ENCODE results near the gene SNRNP35.
A peak's percentile ranks its signal among the peaks of the same experiment; 100 is the strongest.
"Not testable (repeated sequence)": the region's sequence is repeated elsewhere in the genome, so short reads cannot be mapped to it uniquely, and the experiment has no call there.

SNRNP35 gene, protein sequence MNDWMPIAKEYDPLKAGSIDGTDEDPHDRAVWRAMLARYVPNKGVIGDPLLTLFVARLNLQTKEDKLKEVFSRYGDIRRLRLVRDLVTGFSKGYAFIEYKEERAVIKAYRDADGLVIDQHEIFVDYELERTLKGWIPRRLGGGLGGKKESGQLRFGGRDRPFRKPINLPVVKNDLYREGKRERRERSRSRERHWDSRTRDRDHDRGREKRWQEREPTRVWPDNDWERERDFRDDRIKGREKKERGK

DNA sequence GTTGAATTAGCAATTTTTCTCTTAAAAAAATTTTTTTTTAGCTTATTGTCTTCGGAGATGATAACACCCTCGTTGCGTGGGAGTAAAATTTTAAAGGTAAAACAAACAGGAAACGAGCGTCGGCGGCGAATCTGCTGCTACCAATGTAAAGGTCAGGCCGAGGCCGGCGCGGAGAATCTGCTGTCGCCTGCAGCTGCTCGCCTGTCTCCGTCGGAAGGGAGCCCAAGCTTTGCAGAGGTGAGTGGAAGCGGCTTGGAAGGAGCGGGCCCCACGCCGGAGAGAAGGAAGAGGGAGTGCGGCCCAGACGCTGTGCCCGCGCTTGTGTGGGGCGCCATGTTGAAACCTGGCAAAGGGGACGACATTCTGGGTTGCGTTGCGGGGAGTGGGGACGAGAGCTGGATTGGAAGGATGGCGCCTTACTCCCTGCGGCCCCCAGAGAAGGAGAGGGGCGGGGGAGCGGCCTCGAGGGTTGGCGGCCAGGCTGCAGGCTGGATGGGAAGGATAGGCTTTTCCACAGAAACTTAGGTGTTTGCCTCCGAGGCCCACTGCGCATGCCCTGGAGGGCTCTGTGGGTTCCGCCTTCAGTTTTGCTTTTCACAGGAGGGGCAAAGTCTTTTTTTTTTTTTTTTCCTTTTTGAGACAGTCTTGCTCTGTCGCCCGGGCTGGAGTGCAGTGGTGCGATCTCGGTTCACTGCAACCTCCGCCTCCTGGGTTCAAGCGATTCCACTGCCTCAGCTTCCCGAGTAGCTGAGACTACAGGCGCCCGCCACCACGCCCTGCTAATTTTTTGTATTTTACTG is at the start of gene SNRNP35:
TSS of gene SNRNP35 (plus strand) at position 160 of the 800 bp plus-strand sequence. CDS start 7,402 bp downstream, outside the sequence.
- DNase-seq = peak; percentile 82

DNA sequence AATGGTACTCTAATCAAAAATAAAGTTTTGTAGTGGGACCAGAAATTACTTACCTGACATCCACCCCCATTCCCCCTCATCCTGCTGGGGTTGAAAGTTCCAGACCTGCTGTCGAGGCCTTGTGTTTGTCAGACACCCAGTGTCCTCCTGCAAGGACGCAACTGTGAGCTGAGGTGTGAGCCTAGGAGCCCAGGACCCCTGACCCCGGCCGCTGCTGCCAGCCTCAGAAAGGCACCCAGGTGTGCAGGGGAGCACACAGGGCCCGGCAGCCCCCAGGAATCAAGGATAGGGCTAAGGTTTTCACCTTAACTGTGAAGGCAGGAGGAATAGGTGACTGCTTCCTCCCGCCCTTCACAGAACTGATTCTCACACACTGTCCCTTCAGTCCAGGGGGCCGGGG is 49.3 kb upstream of the SNRNP35 start:
- not testable (repeated sequence) for DNase-seq

DNA sequence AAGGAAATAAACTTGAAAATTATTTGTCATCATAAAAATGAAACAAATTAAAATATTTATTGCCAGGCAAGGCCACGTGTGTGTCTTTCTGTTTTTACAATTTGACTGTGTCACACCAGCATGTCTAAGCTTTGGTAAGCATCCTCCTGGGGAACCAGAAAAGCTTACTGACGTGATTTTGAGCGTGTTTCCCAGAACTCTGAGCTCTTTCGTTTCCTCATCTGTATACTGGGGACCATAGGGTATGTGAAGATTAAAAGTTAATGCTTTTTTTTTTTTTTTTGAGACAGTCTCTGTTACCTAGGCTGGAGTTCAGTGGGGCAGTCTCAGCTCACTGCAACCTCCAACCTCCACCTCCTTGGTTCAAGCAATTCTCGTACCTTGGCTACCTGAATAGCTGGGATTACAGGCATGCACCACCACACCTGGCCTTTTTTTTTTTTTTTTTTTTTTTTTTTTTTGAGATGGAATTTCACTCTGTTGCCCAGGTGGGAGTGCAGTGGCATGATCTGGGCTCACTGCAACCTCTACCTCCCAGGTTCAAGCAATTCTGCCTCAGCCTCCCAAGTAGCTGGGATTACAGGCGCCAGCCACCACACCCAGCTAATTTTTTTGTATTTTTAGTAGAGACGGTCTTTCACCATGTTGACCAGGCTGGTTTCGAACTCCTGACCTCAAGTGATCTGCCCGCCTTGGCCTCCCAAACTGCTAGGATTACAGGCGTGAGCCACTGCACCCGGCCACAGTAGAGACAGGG is 48.5 kb upstream of the SNRNP35 start:
- not testable (repeated sequence) for DNase-seq

DNA sequence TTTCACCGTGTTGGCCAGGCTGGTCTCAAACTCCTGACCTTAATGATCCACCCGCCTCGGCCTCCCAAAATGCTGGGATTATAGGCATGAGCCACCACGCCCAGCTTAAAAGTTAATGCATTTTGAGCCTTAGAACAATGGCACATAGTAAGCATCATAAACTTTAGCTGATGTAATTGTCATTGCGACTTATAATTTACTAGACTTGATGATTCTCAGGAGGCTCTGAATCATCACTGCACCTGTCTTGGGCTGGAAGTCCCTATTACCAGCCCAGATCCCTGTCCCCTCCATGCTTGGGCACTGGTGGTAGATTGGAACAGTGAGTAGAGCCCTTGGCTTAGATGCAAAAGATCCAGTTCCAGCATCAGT is 47.9 kb upstream of the SNRNP35 start:
- DNase-seq = no peak

DNA sequence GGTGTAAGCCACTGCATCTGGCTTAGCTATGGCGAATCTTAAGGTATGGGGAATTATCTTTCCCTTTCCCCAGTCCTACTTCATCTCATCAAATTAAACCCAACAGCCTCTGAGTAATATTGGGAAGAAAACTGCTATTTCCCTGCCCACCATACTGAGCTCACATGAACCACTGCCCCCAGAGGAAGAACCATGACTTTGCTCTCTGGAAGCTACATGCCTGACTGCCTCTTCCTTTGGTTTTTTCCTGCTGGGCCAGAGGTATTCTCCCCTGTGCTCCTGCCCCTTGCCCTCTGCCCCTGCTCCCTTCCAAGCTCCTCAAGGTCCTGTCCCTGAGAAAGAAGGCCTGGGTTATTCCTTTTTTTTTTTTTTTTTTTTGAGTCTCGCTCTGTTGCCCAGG is 36.6 kb upstream of the SNRNP35 start:
- DNase-seq = no peak

DNA sequence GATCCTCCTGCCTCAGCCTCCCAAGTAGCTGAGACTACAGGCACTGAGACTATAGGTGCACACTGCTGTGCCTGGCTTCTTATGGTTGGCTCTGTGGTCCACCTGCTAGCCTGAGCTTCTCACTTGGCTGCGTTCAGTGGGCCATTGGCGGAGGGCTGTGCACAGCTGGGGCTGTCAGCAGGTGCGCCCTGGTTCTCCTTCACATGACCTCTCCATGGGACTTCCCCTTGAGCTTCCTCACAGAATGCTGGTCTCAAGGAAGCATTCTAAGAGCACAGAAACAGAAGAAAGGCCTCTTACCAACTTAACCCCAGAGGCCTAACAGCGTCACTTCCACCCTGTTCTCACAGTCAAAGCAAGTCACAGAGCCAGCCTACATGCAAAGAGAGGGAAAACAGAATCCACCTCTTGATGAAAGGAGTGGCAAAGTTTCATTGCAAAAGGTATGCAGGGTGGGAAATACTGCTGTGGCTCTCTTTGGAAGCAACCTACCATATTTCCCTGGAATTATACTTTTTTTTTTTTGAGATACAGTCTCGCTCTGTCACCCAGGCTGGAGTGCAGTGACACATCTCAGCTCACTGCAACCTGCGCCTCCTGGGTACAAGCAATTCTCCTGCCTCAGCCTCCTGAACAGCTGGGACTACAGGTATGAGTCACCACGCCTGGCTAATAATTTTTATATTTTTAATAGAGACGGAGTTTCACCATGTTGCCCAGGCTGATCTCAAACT is 30.7 kb upstream of the SNRNP35 start:
- DNase-seq = peak; percentile 32

DNA sequence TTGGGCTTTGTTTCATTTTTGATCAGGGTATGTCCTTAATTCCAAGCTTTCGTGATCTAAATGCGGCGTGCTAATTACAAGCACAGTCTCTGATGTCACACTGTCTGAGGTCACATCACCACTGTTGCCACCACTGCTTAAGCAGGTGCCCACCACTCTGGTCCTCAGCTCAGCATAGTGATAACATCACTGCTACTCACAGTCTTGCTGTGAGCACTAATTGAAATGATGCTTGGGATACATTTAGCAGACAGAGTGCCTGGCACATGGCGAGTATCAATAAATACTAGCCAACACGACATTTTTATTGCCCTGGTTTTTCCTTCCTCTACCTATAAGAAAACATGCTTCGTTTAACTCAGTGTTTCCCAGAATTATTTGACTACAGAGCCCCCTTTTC is 29.3 kb upstream of the SNRNP35 start:
- no peak for DNase-seq

DNA sequence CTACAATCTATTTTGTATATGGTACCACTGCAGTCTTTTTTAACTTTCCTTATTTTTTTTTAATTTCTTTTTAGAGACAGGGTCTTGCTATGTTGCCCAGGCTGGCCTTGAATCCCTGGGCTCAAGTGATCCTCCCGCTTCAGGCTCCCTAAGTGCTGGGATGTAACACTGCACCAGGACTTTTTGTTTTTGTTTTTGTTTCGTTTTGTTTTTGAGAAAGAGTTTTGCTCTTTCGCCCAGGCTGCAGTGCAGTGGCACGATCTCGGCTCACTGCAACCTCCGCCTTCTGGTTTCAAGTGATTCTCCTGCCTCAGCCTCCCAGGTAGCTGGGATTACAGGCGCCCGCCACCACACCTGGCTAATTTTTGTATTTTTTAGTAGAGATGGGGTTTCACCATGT is 28.8 kb upstream of the SNRNP35 start:
- not testable (repeated sequence) for DNase-seq

DNA sequence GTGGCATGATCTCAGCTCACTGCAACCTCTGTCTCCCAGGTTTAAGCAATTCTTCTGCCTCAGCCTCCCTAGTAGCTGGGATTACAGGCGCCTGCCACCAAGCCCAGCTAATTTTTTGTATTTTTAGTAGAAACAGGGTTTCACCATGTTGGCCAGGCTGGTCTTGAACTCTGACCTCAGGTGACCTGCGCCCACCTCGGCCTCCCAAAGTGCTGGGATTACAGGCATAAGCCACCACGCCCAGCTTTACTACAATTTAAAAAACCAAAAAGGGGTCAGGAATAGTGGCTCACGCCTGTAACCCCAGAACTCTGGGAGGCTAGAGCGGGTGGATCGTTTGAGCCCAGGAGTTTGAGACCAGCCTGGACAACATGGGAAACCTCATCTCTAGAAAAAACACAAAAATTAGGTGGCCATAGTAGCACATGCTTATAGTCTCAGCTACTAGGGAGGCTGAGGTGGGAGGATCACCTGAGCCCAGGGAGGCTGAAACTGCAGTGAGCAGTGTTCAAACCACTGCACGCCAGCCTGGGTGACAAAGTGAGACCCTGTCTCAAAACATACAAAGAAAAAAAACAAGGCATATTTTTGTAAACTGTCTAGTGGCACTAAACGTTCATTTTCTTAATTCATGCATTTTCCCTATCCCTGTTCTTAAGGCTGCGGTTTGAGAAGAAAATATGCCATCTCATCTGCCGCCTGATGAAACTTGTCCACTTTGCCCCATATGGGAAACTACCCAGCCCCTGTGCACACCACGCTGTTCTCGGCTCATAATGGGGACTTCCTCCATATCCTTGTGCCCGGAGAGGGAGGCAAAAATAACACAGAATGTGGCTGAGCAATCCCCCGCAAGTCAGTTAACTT is 25.8 kb upstream of the SNRNP35 start:
- peak; percentile 41 for DNase-seq

DNA sequence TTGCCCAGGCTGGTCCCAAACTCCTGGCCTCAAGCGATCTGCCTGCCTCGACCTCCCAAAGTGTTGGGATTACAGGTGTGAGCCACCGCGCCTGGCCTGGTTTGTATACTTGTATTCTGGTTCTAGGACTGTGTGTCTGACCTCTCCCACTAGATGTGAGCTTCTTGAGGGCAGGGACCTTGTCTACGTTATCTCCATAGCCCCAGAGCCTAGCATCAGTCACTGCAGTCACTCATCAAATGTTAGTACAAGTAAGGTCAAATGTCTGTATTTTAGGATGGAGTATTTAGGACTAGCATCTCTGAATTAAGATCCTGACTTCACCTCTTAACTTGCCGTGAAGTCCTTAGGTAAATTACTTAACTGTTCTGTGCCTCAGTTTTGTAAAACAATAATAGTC is 24.3 kb upstream of the SNRNP35 start:
- DNase-seq = no peak

DNA sequence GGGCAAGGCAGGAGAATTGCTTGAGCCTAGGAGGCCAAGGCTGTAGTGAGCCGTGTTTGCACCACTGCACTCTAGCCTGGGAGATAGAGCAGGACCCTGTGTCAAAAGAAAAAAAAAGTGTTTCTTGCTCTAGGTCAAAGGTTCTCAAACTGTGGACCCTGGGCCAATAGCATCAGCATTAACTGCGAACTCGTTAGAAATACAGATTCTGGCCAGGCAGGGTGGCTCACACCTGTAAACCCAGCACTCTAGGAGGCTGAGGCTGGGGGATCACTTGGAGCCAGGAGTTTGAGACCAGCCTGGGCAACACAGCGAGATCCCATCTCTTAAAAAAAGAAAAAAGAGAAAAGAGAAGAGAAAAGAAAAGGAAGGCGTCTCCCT is 22.3 kb upstream of the SNRNP35 start:
- no peak for DNase-seq

DNA sequence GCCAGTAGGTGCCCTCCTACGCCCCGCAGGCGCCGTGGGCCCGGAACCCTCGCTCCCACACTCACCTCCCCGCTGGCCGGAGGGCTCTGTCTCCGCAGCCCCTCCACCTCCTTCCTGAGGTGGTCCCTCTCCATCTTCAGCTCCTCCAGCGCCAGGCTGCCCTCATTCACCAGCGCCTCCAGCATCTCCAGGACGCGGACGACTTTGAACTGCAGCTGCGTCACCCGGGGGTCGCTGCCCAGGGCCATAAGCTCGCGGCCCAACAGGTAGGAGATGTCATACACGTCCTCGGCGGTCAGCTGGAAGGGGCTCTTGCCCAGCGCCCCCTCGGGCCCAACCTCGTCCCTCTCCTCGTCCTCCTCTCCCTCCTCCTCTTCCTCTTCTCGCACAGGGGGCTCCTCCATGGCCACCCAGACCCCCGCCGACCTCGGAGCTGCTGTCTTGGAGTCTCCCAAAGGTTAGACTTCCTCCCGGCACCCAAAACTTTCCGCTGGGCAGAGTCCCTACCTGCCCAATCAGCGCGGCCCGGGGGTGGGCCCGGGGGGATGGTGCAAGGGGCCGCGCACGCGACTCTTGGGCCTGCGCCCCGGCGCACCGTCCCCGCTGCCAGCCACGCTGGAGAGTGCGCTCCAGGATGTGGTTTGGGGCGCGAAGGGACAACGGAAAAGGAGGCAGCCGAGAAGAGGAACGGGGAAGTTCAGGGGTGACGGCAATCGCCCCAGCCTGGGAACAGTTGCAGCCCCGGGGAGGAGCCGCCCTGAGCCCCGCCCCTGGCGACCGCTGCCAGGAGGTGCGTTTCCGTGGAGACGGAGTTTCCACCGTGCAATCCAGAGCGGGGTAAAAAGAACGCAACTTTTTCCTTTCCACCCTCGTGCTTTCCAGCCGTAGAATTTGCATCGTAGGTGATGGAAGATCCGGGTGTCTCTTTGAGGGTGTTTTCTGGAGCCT is 21.6 kb upstream of the SNRNP35 start, which contains the start of gene RILPL2:
TSS of gene RILPL2 (minus strand) at position 668 of the 948 bp plus-strand sequence. CDS start at position 404, 264 bp downstream.
- peak; percentile 93 for DNase-seq

DNA sequence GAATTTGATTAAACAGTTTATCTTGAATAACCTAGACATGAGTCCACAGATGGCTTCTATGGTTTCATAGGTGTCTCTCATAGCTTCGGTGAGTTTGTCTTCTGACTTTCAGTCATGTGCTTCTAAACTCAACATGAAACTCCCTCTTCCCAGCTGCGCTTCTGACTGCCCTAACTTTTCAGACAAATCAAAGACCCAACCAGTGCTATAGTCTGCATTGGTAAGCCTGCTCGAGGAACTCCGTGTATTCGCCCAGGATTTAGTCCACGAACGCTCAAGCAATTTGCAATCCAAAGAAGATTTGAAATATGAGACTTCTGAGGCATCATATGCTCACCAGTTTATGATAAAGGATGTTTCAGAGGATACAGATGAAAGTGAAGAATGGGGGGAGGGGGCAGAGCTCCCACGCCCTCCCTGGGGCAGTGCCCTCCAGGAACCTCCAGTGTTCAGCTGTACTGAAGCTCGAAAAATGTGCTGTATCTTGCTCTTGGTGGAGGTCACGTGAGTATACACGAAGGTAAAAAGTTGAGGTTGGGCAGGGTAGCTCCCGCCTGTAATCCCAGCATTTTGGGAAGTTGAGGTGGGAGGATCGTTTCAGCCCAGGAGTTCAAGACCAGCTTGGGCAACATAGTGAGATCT is 16.3 kb upstream of the SNRNP35 start:
- DNase-seq = no peak

DNA sequence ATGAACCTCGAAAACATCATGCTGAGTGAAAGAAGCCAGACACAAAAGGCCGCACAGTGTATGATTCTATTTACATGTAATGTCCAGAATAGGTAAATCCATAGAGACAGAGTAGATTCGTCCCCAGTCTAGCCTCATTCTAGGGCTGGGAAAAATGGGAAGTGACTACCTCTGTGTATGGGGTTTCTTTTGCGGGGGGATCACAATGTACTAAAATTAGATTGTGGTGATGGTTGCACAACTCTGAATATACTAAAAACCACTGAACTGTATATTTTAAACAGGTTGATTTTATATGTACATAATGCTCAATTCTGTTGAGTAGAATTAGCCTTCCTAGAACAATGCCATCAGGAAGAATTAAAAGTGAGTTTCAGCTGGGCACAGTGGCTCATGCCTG is 15.2 kb upstream of the SNRNP35 start:
- no peak for DNase-seq

DNA sequence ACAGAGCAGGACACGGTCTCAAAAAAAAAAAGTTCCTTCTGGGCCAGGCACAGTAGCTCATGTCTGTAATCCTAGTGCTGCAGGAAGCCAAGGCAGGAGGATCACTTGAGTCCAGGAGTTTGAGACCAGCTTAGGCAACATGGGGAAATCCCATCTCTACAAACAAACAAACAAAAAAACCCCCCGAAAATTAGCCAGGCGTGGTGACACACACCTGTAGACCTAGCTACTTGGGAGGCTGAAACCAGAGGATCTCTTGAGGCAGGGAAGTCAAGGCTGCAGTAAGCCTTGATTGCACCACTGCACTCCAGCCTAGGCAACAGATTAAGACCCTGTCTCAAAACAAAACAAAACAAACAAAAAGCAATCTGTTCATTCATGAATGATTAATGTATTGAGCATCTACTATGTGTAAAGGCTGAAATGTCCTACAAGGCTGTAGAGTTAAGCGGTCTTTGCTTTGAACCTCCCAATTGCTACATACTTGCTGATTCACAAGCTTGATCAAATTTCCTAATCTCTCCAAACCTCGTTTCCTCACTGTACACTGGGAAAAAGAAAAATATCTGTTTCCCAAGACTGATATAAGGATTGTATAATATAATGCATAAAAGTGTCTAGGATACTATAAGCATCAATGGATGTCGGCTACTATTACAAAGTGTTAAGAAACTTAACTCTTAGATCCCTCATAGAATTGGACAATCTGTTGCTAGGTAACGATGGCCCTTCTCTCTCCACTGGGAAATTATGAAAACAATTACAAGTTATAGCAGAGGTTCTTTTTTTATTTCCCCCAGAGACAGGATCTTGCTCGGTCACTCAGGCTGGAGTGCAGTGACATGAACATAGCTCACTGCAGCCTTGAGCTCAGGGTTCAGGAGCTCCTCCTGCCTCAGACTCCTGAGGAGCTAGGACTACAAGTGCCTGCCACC is 13.6 kb upstream of the SNRNP35 start:
- DNase-seq = no peak

DNA sequence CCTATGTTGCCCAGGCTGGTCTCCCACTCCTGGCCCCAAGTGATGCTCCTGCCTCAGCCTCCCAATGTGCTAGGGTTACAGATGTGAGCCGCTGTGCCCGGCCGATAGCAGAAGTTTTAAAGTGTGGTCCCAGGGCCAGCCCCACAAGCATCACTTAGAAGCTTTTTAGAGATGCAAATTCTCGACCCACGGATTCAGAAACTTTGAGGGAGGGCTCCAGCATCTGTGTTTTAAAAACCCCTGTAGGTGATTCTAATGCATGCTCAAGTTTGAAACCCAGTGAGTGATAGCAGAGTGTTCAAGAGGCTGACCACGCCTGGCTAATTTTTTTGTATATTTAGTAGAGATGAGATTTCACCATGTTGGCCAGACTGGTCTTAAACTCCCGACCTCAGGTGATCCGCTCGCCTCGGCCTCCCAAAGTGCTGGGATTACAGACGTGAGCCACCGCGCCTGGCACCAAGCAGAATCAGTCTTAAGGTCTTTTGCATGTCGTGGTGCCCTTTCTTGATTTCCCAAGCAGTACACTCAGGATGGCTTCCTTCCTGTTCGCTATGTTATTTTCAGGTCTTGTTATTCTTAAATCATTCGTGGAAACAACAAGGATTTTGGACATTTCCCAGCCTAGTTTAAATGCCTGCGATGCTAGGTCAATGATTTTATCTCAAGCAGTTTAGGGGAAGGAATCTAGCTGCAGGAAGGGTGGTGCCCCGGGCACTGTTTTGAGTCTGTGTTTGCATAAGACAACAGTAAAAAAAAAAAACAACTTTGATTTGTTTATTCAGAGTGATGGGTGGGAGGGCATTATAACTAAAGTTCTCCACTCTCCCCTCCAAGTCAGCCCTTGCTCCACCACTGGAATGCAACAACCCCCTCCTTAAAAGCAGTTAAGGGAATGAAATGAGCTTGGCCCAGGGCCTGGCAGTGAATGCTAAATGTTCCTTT is 12.3 kb upstream of the SNRNP35 start:
- no peak for DNase-seq

DNA sequence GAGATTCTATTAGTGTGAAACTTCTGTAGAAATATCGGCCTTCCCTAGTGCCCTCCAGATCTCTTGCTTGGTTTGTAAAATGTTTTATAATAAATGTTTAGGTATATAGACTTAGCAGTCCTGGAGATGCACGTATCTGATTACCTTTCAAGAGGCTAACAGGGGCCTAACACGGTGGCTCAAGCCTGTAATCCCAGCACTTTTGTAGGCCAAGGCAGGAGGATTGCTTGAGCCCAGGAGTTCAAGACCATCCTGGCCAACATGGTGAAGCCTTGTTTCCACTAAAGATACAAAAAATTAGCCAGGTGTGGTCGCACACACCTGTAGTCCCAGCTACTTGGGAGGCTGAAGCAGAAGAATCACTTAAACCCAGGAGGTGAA is 11.6 kb upstream of the SNRNP35 start:
- DNase-seq = no peak

DNA sequence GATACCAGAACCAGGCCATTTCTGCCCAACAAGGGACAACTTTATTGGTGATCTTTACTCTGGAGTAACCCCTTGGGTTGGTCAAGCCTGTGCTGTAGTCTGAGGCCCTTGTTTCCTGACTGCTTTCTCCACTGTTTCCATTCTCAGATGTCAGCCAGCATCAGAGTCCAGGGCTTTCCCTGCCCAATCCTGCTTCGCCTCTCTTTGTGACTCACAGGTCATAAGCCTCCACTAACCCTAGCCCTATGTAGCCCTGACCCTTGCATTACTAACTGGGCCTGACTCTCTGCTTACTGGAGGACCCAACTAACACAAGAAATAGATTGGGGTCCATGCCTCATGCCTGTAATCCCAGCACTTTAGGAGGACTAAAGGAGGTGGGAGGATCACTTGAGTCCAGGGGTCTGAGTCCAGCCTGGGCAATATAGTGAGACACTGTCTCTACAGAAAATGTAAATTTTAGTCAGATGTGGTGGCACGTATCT is 8.6 kb upstream of the SNRNP35 start:
- DNase-seq = no peak

Measured in stimulated activated CD4-positive, alpha-beta T cell treated with anti-CD3 and anti-CD28 coated beads, Interleukin-1b, Interleukin-23, amount 100 ng/mL, for 48 hours (primary cell).